OCI-LY3 (cell line): ENCODE data around the gene SULT1C2.

ENCODE experiments used
- H2AFZ ChIP-seq: fragments of 200-600, 300-600 bp; shearing (Covaris generic); 2 replicates; pipeline ENCODE4 v1.6.0; 2014; ENCODE audit warnings: antibody characterized with exemption, low read depth, low read length
- H3K27ac ChIP-seq: fragments of 200-600, 300-600 bp; sonication (generic); 2 replicates; pipeline ENCODE4 v1.5.1; 2014; ENCODE audit warnings: mild to moderate bottlenecking, low read length, moderate library complexity, mixed read lengths
- H3K27me3 ChIP-seq: fragments of 200-600, 300-600 bp; sonication (generic); 2 replicates; pipeline ENCODE4 v1.6.1; 2014; ENCODE audit warnings: low read depth, low read length, mixed read lengths
- H3K36me3 ChIP-seq: fragments of 200-600, 300-600 bp; sonication (generic); replicated peaks from 2 replicates; pipeline ENCODE3; 2014; ENCODE audit warnings: low read depth, low read length, mixed read lengths
- H3K4me1 ChIP-seq: fragments of 300-600, 200-600 bp; sonication (generic); 2 replicates; pipeline ENCODE4 v1.6.1; 2014; ENCODE audit warnings: low read length, mixed read lengths
- H3K4me2 ChIP-seq: fragments of 200-600, 300-600 bp; sonication (generic); 2 replicates; pipeline ENCODE4 v1.6.1; 2014; ENCODE audit warnings: low read length, mixed read lengths
- H3K4me3 ChIP-seq: fragments of 300-600, 200-600 bp; sonication (generic); 2 replicates; pipeline ENCODE4 v1.5.1; 2014; ENCODE audit warnings: antibody characterized with exemption, mild to moderate bottlenecking, low read length, moderate library complexity
- H3K79me2 ChIP-seq: fragments of 300-600, 200-600 bp; shearing (Covaris generic); 2 replicates; pipeline ENCODE4 v1.6.1; 2014; ENCODE audit warnings: mild to moderate bottlenecking, low read length, mixed read lengths
- H3K9ac ChIP-seq: fragments of 300-600, 200-600 bp; shearing (Covaris generic); 2 replicates; pipeline ENCODE4 v1.6.0; 2014; ENCODE audit warnings: mild to moderate bottlenecking, low read length, moderate library complexity
- H3K9me3 ChIP-seq: fragments of 200-600, 300-600 bp; shearing (Covaris generic); 2 replicates; pipeline ENCODE4 v1.6.1; 2014; ENCODE audit warnings: low read length, mixed read lengths; ENCODE audit not compliant: insufficient read depth
- H4K20me1 ChIP-seq: fragments of 200-600, 300-600 bp; sonication (generic); 2 replicates; pipeline ENCODE4 v1.6.1; 2016; ENCODE audit warnings: low read length, mixed read lengths; ENCODE audit not compliant: insufficient read depth
- EZH2phosphoT487 ChIP-seq: fragments of 200-600 bp; shearing (Covaris generic); IDR thresholded peaks from 2 replicates; pipeline ENCODE4 v1.6.1; 2018; ENCODE audit warnings: antibody characterized with exemption, mixed run types, low read depth
- TF ChIP-seq, protein P1 (sequence below): fragments of 200-600, 300-600 bp; sonication (generic); IDR thresholded peaks from 2 replicates; pipeline ENCODE4 v1.5.1; 2014; ENCODE audit warnings: antibody characterized with exemption, low read length, low read depth

Gene SULT1C2

GRCh38 chr2:108262036-108262435, 26.7 kb upstream of the SULT1C2 start:
- no peak overlapping the region for H2AFZ ChIP-seq
- H3K27me3 ChIP-seq = peaks cover 15% of the 10 kb centered on the region; the same call in 1 of the 2 replicates
- no peak overlapping the region for H3K4me2 ChIP-seq
- H3K36me3 ChIP-seq = no peaks in the 10 kb centered on the region
- H3K79me2 ChIP-seq = no peaks in the 10 kb centered on the region
- no peak overlapping the region for H3K4me3 ChIP-seq
- H3K27ac ChIP-seq = no peak overlapping the region
- H3K9me3 ChIP-seq = no peaks in the 10 kb centered on the region
- H4K20me1 ChIP-seq = no peaks in the 10 kb centered on the region
- H3K9ac ChIP-seq = no peak overlapping the region
- H3K4me1 ChIP-seq = no peaks in the 10 kb centered on the region
- no peak for TF ChIP-seq EZH2phosphoT487
- TF ChIP-seq, protein P1, sequence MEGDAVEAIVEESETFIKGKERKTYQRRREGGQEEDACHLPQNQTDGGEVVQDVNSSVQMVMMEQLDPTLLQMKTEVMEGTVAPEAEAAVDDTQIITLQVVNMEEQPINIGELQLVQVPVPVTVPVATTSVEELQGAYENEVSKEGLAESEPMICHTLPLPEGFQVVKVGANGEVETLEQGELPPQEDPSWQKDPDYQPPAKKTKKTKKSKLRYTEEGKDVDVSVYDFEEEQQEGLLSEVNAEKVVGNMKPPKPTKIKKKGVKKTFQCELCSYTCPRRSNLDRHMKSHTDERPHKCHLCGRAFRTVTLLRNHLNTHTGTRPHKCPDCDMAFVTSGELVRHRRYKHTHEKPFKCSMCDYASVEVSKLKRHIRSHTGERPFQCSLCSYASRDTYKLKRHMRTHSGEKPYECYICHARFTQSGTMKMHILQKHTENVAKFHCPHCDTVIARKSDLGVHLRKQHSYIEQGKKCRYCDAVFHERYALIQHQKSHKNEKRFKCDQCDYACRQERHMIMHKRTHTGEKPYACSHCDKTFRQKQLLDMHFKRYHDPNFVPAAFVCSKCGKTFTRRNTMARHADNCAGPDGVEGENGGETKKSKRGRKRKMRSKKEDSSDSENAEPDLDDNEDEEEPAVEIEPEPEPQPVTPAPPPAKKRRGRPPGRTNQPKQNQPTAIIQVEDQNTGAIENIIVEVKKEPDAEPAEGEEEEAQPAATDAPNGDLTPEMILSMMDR = no peak

DNA sequence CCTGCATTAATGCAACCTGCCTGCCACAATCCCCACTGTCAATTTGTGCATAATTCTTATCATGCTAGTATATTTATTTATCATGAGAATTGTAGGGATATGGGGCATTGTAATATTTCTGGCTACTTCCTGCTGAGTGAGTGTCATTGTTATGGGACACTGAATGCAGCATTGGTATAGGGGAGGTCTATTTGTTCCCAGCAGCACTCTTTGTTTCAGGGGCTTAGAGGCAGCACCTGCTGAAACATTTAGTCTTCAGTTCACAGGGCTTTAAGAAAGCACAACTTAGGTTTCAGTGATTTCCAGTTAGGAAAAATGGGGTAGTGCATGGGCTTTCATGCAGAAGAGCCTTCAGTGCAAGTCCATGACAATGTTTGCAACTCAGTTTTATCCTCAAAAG, 25.3 kb upstream of the SULT1C2 start:
- TF ChIP-seq, protein P1 = no peak
- no peak for TF ChIP-seq EZH2phosphoT487
- no peak overlapping the region for H3K4me2 ChIP-seq
- no peak overlapping the region for H3K9ac ChIP-seq
- no peaks in the 10 kb centered on the region for H3K9me3 ChIP-seq
- no peaks in the 10 kb centered on the region for H3K36me3 ChIP-seq
- H3K4me3 ChIP-seq = no peak overlapping the region
- H4K20me1 ChIP-seq = no peaks in the 10 kb centered on the region
- H3K79me2 ChIP-seq = no peaks in the 10 kb centered on the region
- peaks cover 15% of the 10 kb centered on the region; the same call in 1 of the 2 replicates for H3K27me3 ChIP-seq
- H3K27ac ChIP-seq = no peak overlapping the region
- no peak overlapping the region for H2AFZ ChIP-seq
- H3K4me1 ChIP-seq = no peaks in the 10 kb centered on the region

- H3K9me3 ChIP-seq = no peaks in the 10 kb centered on the region
- H3K4me2 ChIP-seq = no peak overlapping the region
- no peak overlapping the region for H3K4me3 ChIP-seq
- H3K36me3 ChIP-seq = no peaks in the 10 kb centered on the region
- TF ChIP-seq EZH2phosphoT487 = no peak
- TF ChIP-seq, protein P1 = no peak
- peaks cover 15% of the 10 kb centered on the region; the same call in 1 of the 2 replicates for H3K27me3 ChIP-seq
- no peaks in the 10 kb centered on the region for H3K79me2 ChIP-seq
- H3K27ac ChIP-seq = no peak overlapping the region
- H3K9ac ChIP-seq = no peak overlapping the region
- H3K4me1 ChIP-seq = no peaks in the 10 kb centered on the region
- H4K20me1 ChIP-seq = no peaks in the 10 kb centered on the region
- no peak overlapping the region for H2AFZ ChIP-seq
These were observed 22.5 kb upstream of the SULT1C2 start for GRCh38 chr2:108266218-108266617.

- no peak overlapping the region for H3K27ac ChIP-seq
- no peaks in the 10 kb centered on the region for H4K20me1 ChIP-seq
- no peaks in the 10 kb centered on the region for H3K79me2 ChIP-seq
- H3K36me3 ChIP-seq = no peaks in the 10 kb centered on the region
- no peaks in the 10 kb centered on the region for H3K9me3 ChIP-seq
- H3K9ac ChIP-seq = no peak overlapping the region
- TF ChIP-seq, protein P1 = no peak
- TF ChIP-seq EZH2phosphoT487 = no peak
- peaks cover 15% of the 10 kb centered on the region; the same call in 1 of the 2 replicates for H3K27me3 ChIP-seq
- no peaks in the 10 kb centered on the region for H3K4me1 ChIP-seq
- no peak overlapping the region for H2AFZ ChIP-seq
- H3K4me3 ChIP-seq = no peak overlapping the region
- no peak overlapping the region for H3K4me2 ChIP-seq
These were observed 21.6 kb upstream of the SULT1C2 start for GRCh38 chr2:108267101-108267500.
